H7 (cell line): Measurements from ENCODE around the gene OR52W1. TPM values are rescaled to one million over a fixed set of nuclear protein-coding genes. Genes with fewer than 3 reads are reported as not detected.
"Not testable (repeated sequence)": the region's sequence is repeated elsewhere in the genome, so short reads cannot be mapped to it uniquely, and the experiment has no call there.

Experiments used
- DNase-seq: peaks from one replicate; pipeline ENCODE4 v3.0.0; 2012
- H3K27me3 ChIP-seq: 2 replicates; pipeline ENCODE4 v1.6.0; 2011; ENCODE audit warnings: mild to moderate bottlenecking, low read length; ENCODE audit not compliant: control insufficient read depth, insufficient read depth
- H3K36me3 ChIP-seq: replicated peaks from 2 replicates; pipeline ENCODE4 v1.5.1; 2011; ENCODE audit warnings: low read length; ENCODE audit not compliant: control insufficient read depth, insufficient read depth
- H3K4me3 ChIP-seq: 2 replicates; pipeline ENCODE4 v1.5.1; 2011; ENCODE audit warnings: low read depth, mild to moderate bottlenecking, control low read depth, low read length, moderate library complexity; ENCODE audit not compliant: insufficient read depth
- total RNA-seq: library from RNA; depleted of rRNA; stranded (reverse); fragments of >200 nt; shearing (Covaris generic); gene quantifications from 2 replicates; pipeline ENCODE4 v1.2.3, GENCODE V29; 2014

OR52W1 gene
- total RNA-seq, 1 experiment from 2014 or later: not detected

DNA sequence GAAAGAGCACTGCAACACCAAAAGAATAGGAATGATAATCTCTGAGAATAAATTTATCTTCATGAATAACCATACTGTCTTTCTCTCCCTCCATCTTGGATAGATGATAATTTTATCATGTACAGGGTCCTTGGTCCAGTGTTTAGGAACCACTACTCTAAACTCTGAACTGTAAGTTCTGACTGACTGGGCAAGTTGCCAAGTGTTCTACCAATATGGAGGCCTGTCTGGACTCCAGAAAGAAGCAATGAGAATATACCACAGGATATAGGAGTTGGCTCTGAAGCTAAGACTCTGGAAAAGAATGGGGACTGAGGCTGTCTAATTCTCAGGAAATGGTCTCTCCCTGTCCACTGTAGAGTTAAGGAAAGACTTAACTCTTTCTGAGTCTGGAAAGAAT, 33.9 kb downstream of the OR52W1 start:
- Histone ChIP-seq H3K4me3 (no peak overlapping the region), H3K36me3 (no peaks in the 10 kb centered on the region)
- no peak for DNase-seq

DNA sequence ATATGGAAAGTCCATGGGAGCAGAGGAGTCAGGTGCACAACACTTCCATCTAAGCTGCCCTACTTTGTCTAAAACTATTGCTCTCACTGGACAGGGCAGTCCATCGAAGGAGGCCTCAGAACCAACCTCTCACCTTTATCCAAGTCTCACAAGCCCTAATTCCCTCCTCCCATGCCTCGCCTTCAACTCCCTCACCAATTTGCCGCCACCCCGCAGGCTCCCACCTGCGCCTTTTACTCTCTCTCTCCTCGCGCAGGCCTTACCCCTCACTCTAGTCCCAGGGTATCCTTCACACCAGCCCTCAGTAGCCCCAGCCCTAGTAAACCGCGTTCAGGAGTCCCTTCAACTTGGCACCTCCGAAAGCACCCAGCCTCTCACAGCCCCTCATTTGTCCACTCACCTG, 35.0 kb downstream of the OR52W1 start:
- DNase-seq: no peak

More for the DNA sequence above, 33.9 kb downstream of the OR52W1 start:
- H3K27me3 ChIP-seq: no peaks in the 10 kb centered on the region

DNA sequence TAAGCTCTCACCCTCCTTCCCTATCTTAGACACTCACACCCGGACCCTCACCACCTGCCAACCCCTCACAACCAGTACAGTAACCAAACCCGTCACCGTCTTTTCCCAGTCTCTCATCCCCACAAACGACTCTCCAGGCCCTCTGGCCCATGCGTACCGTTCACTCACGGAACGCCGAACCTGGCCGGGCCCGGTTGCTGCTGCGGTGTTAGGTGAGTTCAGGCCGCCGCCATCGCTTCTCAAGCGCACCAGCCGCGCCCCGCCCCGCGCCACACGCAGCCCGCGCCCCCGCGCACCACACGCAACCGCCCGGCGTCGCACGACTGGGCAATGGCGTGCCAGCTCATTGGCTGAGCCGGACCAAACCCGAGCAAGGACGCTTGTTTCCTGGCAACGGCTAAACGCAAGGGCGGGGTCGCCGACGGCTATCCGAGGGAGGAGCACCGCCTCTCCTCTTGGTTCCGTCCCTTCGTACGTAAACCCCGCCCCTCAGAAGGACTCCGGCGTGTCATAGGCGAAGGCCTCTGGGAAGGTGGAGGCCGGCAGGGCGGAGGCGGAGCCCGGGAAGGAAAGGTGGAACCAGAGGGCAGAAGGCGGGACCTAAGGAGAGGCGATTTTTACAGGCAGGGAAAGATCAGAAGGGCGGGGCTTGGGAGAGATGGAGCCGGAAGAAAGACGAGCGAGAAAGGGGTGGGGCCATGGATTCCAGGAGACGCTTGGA, 35.5 kb downstream of the OR52W1 start, which contains the start of gene FHIP1B:
Gene FHIP1B, minus strand, starts transcription at position 250 of the 721 bp plus-strand sequence. CDS start 10,120 bp downstream, outside the sequence.
- peak; percentile 96 for DNase-seq

More for the DNA sequence above, 35.0 kb downstream of the OR52W1 start:
- H3K36me3 ChIP-seq: no peaks in the 10 kb centered on the region
- no peaks in the 10 kb centered on the region for H3K27me3 ChIP-seq
- peak overlapping the region; percentile 66 for H3K4me3 ChIP-seq

DNA sequence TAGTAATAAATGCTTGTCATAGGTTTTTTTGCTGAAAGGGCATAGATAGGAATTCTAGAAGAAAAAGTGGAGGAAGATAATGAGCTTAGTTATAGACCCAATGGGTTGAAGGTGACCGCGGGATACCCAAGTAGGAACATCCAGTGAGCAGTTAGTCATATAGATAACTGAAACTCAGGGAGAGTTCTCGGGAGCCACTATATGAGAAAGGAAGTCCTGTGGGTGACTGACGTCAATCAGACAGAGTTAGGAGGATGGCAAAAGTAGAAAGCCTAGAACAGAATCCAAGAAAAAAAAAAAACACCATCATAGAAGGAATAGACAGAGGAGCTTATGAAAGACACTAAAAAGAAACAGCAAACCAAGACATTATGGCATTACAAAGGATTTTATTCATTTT, 38.2 kb downstream of the OR52W1 start:
- Histone ChIP-seq H3K4me3 (no peak overlapping the region), H3K27me3 (no peaks in the 10 kb centered on the region; the same call in 1 of the 2 replicates), H3K36me3 (no peaks in the 10 kb centered on the region)
- no peak for DNase-seq

More for the DNA sequence above, 35.5 kb downstream of the OR52W1 start, which contains the start of gene FHIP1B:
- no peaks in the 10 kb centered on the region for H3K27me3 ChIP-seq
- H3K36me3 ChIP-seq: no peaks in the 10 kb centered on the region
- peak within 1 kb of the TSS; percentile 76 for H3K4me3 ChIP-seq

DNA sequence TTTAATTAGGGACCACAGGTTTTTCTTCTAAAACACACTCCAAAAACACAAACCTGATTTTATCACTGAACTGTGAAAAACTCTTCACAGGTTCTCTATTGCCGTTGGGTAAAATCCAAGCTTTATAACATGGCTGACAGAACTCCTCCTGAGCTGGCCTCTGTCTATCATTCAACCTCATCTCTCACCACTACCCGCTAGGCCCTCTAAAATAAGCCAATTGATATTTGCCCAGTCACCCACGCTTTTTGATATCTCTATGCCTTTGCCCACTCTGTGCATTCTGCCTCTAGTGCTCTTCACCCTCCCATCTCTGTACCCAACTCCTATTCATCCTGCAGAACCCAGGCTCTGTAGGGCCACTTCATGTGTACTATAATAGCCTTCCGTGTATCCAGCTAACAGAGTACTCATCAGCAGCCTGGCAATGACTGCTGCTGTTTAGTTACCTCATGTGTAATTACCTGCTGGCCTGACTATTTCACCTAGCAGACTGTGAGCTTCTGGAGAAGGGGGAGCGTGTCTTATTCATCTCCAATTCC, 38.8 kb downstream of the OR52W1 start:
- H3K36me3 ChIP-seq: no peaks in the 10 kb centered on the region
- no peak overlapping the region for H3K4me3 ChIP-seq
- no peak for DNase-seq
- no peaks in the 10 kb centered on the region; the same call in 1 of the 2 replicates for H3K27me3 ChIP-seq

DNA sequence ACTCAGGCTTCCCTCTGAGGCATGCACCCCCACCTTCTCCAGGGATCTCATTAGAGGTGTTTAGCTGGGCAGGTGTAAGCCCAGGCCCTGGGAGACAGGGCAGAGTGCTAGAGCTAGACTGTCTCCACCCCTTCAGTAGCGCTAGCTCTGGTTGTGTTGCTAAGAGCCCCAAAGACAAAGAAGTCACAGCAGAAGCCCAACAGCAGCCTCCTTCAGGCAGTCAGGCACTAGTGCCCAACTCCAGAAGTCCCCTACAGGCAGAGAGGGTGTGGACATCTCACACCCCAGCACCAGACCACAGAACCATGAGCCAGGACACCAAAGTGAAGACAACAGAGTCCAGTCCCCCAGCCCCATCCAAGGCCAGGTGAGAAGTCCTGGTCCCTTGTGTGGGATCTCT, 39.9 kb downstream of the OR52W1 start, which contains the start of gene CNGA4:
Gene CNGA4, plus strand, starts transcription at position 188 of the 400 bp plus-strand sequence. Its CDS starts 118 bp downstream, at position 306.
- Histone ChIP-seq H3K4me3 (no peak within 1 kb of the TSS), H3K27me3 (no peaks in the 10 kb centered on the region; the same call in 1 of the 2 replicates), H3K36me3 (no peaks in the 10 kb centered on the region)
- peak; percentile 41 for DNase-seq

DNA sequence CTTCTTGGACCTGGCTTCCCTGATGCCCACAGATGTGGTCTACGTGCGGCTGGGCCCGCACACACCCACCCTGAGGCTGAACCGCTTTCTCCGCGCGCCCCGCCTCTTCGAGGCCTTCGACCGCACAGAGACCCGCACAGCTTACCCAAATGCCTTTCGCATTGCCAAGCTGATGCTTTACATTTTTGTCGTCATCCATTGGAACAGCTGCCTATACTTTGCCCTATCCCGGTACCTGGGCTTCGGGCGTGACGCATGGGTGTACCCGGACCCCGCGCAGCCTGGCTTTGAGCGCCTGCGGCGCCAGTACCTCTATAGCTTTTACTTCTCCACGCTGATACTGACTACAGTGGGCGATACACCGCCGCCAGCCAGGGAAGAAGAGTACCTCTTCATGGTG, 41.1 kb downstream of the OR52W1 start:
- Histone ChIP-seq H3K36me3 (no peaks in the 10 kb centered on the region), H3K27me3 (no peaks in the 10 kb centered on the region; the same call in 1 of the 2 replicates), H3K4me3 (no peak overlapping the region)
- no peak for DNase-seq

DNA sequence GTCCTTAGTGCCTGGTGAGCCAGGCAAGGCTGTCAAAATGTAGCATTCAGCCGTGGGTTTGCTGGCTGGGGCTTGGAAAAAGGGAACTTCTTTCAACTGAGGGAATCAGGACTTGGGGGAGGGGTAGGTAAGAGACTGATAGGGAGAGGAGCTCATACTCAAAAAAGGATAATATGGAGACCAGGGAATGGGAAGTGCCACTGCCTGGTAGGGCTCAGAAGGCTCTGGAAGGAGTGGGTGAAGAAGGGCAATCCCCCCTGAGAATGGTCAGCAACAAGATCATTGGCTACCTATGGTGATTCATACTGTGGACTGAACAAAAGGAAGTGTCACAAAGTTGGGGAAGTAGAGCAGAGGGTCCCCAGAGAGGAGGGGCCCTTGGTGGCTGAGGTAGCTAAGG, 41.8 kb downstream of the OR52W1 start:
- no peaks in the 10 kb centered on the region for H3K36me3 ChIP-seq
- H3K4me3 ChIP-seq: no peak overlapping the region
- no peaks in the 10 kb centered on the region; the same call in 1 of the 2 replicates for H3K27me3 ChIP-seq
- DNase-seq: no peak

DNA sequence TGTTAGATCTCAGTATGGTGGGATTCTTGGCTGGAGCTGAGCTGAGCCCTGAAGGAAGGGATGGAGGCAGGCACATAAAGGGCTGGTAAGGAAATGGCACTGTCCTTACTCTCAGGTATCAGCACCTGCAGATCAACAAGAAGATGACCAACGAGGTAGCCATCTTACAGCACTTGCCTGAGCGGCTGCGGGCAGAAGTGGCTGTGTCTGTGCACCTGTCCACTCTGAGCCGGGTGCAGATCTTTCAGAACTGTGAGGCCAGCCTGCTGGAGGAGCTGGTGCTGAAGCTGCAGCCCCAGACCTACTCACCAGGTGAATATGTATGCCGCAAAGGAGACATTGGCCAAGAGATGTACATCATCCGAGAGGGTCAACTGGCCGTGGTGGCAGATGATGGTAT, 42.3 kb downstream of the OR52W1 start:
- H3K27me3 ChIP-seq: no peaks in the 10 kb centered on the region; the same call in none of the 2 replicates
- H3K36me3 ChIP-seq: no peaks in the 10 kb centered on the region
- H3K4me3 ChIP-seq: no peak overlapping the region
- DNase-seq: no peak

DNA sequence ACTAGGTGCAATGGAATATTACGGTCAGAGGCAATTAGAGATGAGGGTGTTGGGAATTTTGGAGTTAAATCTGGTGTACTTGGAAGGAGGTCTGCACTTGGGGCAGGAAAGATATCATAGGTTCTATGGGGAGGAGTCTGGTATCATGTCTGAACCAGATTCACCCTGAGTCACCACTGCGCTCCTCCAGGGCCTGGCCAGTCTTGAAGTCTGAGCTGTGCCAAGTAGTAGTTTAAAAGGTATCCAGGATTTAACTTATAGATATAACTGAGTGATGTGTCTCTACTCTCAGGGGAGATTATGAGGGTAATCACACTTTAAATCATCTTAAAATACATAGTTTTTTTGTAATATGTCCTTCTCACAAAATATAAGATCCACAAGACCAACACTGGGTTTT, 46.5 kb downstream of the OR52W1 start:
- no peaks in the 10 kb centered on the region; the same call in none of the 2 replicates for H3K27me3 ChIP-seq
- no peak for DNase-seq
- no peak overlapping the region for H3K4me3 ChIP-seq
- H3K36me3 ChIP-seq: no peaks in the 10 kb centered on the region

DNA sequence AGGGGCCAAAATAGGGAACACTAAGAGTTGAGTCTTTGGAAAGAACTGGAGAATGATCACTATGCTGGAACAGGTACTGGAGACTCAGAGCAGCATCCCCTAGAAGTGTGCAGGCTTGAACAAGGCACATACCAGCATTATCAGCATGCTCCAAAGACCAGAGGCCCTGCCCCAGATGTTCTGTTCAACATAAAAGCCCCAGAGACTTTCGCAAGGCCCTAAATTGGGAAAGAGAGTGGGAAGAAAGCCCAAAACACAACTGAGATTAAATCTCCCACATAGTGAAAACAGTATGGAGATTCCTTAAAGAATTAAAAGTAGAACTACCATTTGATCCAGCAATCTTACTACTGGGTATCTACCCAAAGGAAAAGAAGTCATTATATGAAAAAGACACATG, 49.2 kb downstream of the OR52W1 start:
- H3K36me3 ChIP-seq: no peaks in the 10 kb centered on the region
- H3K27me3 ChIP-seq: no peaks in the 10 kb centered on the region; the same call in none of the 2 replicates
- no peak for DNase-seq
- H3K4me3 ChIP-seq: no peak overlapping the region

DNA sequence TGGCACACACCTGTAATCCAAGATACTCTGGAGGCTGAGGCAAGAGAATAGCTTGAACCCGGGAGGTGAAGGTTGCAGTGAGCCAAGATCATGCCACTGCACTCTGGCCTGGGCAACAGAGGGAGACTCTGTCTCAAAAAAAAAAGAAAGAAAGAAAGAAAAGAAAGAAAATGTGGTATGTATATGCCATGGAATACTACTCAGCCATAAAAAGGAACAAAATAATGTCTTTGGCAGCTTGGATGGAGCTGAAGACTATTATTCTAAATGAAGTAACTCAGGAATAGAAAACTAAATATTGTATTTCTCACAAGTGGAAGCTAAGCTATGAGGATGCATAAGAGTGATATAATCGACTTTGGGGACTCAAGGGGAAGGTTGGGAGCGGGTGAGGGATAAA, 49.9 kb downstream of the OR52W1 start:
- H3K4me3 ChIP-seq, H3K27me3 ChIP-seq, H3K36me3 ChIP-seq, DNase-seq: not testable (repeated sequence)
